ENCODE data around the gene PIK3CG.

DNA sequence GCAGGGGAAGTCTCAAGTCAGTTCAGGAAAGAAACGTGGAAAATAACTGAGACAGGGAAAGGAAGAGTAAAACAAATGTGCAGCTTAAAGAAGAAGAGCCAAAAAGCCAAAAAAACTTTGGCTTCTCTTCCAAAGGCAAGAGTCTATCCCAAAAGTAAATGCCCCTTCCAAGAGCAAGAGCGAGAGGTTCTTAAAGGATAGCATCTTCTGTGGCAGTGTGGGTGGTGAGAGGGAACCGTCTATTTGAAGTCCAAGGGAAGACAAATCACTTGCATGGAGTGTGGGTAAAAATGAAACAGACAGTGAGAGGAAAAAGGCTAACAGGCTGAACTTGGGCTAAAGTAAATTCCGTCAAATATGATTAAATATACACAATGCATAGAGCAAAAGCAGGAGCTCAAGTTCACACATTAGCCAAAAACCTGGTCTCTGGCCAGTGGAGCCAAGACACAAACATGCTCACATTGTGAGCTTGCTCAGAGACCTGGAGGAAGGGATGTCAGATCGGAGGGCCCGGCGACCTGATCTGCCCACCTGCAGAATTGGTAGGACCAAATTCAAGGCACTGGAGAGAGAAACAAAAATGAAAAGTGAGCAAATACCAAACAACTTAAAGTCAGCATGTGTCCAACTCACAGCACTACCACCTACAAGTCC, 87.0 kb downstream of the PIK3CG start:
- TF ChIP-seq, protein P1, sequence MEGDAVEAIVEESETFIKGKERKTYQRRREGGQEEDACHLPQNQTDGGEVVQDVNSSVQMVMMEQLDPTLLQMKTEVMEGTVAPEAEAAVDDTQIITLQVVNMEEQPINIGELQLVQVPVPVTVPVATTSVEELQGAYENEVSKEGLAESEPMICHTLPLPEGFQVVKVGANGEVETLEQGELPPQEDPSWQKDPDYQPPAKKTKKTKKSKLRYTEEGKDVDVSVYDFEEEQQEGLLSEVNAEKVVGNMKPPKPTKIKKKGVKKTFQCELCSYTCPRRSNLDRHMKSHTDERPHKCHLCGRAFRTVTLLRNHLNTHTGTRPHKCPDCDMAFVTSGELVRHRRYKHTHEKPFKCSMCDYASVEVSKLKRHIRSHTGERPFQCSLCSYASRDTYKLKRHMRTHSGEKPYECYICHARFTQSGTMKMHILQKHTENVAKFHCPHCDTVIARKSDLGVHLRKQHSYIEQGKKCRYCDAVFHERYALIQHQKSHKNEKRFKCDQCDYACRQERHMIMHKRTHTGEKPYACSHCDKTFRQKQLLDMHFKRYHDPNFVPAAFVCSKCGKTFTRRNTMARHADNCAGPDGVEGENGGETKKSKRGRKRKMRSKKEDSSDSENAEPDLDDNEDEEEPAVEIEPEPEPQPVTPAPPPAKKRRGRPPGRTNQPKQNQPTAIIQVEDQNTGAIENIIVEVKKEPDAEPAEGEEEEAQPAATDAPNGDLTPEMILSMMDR (tag by site-specific recombination; IDR thresholded peaks at IDR 0.05), result no peak
- TF ChIP-seq ZNF394 (tag by site-specific recombination; IDR thresholded peaks at IDR 0.05; ENCODE audit: borderline replicate concordance) (no peak), ZNF184 (tag by site-specific recombination; IDR thresholded peaks at IDR 0.05) (no peak), OSR2 (tag by site-specific recombination; IDR thresholded peaks at IDR 0.05) (no peak)
- TF ChIP-seq, protein P2, sequence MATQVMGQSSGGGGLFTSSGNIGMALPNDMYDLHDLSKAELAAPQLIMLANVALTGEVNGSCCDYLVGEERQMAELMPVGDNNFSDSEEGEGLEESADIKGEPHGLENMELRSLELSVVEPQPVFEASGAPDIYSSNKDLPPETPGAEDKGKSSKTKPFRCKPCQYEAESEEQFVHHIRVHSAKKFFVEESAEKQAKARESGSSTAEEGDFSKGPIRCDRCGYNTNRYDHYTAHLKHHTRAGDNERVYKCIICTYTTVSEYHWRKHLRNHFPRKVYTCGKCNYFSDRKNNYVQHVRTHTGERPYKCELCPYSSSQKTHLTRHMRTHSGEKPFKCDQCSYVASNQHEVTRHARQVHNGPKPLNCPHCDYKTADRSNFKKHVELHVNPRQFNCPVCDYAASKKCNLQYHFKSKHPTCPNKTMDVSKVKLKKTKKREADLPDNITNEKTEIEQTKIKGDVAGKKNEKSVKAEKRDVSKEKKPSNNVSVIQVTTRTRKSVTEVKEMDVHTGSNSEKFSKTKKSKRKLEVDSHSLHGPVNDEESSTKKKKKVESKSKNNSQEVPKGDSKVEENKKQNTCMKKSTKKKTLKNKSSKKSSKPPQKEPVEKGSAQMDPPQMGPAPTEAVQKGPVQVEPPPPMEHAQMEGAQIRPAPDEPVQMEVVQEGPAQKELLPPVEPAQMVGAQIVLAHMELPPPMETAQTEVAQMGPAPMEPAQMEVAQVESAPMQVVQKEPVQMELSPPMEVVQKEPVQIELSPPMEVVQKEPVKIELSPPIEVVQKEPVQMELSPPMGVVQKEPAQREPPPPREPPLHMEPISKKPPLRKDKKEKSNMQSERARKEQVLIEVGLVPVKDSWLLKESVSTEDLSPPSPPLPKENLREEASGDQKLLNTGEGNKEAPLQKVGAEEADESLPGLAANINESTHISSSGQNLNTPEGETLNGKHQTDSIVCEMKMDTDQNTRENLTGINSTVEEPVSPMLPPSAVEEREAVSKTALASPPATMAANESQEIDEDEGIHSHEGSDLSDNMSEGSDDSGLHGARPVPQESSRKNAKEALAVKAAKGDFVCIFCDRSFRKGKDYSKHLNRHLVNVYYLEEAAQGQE (tag by site-specific recombination; IDR thresholded peaks at IDR 0.05), result no peak
